ENCODE measurements around the gene IL15RA.

GRCh38 chr10:5951721-5952407 is 25.5 kb downstream of the IL15RA start:
- TF ChIP-seq CTCF (IDR thresholded peaks at IDR 0.05): no peak
- no peak for TF ChIP-seq POLR2A (IDR thresholded peaks at IDR 0.05)

All from adrenal gland (tissue), 5 donors.